Thymus (tissue), 11 donors: ENCODE results near the gene GRID1. TPM values are rescaled to one million over a fixed set of nuclear protein-coding genes. Genes with fewer than 3 reads are reported as not detected.

Experiments used
- DNase-seq, 9 donors: peaks; one replicate each; pipeline ENCODE4 v3.0.0-alpha.2; 2013; ENCODE audit warnings: low spot score in 9 of 9, low read depth in 6 of 9, missing footprints in 1 of 9
- H3K27ac ChIP-seq, 2 donors: one replicate each; pipeline ENCODE4 v1.5.1; 2013; ENCODE audit warnings: control low read depth in 1 of 2, low read depth in 1 of 2, low read length in 1 of 2, mild to moderate bottlenecking in 1 of 2, moderate library complexity in 1 of 2
- H3K27me3 ChIP-seq, 2 donors: one replicate each; pipeline ENCODE4 v1.5.1; 2013; ENCODE audit warnings: low read length in 1 of 2; ENCODE audit not compliant: control insufficient read depth in 2 of 2, insufficient read depth in 1 of 2
- H3K36me3 ChIP-seq, 2 donors: one replicate each; pipeline ENCODE4 v1.5.1; 2013; ENCODE audit warnings: low read length in 1 of 2, mild to moderate bottlenecking in 1 of 2, moderate library complexity in 1 of 2; ENCODE audit not compliant: control insufficient read depth in 2 of 2, insufficient read depth in 2 of 2
- H3K4me1 ChIP-seq, 2 donors: one replicate each; pipeline ENCODE4 v1.5.1; 2013; ENCODE audit warnings: low read length in 2 of 2; ENCODE audit not compliant: control insufficient read depth in 2 of 2, insufficient read depth in 2 of 2
- H3K4me3 ChIP-seq, 2 donors: one replicate each; pipeline ENCODE4 v1.5.1; 2013; ENCODE audit warnings: low read length in 2 of 2, control low read depth in 1 of 2, mild to moderate bottlenecking in 1 of 2
- H3K9me3 ChIP-seq, 2 donors: one replicate each; pipeline ENCODE4 v1.5.1; 2013; ENCODE audit warnings: low read length in 1 of 2, mild to moderate bottlenecking in 1 of 2; ENCODE audit not compliant: control insufficient read depth in 2 of 2, insufficient read depth in 1 of 2
- WGBS: extraction: QIAGEN DNeasy Blood & Tissue Kit; methylation state at CpG from one replicate; pipeline ENCODE4 v1.1.7; 2013; 5-methylcytosine and 5-hydroxymethylcytosine counted together
- polyA plus RNA-seq: library from polyadenylated mRNA; stranded (reverse); fragments of 200-250 nt; gene quantifications from one replicate; pipeline ENCODE4 v1.2.3, GENCODE V29; 2013
- total RNA-seq: library from RNA; stranded (reverse); fragments of 120-200 nt; gene quantifications from one replicate; pipeline ENCODE4 v1.2.4, GENCODE V29; 2013
- donor health status: healthy.

GRID1 gene
- total and polyA plus RNA-seq, 2 donors, result 0.33 to 0.46 TPM

DNA sequence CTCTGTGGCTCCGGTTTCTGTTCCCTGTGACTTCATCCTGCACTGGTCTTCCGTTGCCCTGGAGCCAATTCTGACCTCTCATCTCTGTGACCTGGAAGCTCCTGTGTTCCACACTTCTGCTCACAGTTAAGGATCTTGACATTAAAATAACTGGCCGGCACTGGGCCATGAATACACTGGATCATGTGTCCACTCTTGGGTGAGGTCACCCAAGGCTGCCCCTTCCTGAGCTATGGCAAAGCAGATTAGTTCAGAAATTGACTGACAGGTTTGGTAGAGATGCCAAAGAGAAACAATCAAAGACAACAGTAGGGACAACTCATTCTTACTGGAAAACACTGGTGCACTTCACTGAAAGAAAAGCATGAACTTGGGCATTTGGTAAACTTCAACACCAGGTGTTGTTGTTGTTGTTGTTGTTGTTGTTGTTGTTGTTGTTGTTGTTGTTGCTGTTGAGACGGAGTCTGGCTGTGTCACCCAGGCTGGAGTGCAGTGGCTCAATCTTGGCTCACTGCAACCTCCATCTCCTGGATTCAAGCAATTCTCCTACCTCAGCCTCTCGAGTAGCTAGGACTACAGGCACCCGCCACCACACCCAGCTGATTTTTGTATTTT is 36.7 kb upstream of the GRID1 start:
- Histone ChIP-seq H3K36me3 (no peaks in the 10 kb centered on the region), H3K4me3 (no peak overlapping the region), H3K4me1 (peaks cover 8 to 29% of the 10 kb centered on the region in 2 donors), H3K27ac (no peak overlapping the region), H3K9me3 (no peaks in the 10 kb centered on the region), H3K27me3 (peaks cover 0 to 31% of the 10 kb centered on the region in 2 donors)
- no peak for DNase-seq
- 93% methylated on average over 6 of the region's 6 CpGs for WGBS

DNA sequence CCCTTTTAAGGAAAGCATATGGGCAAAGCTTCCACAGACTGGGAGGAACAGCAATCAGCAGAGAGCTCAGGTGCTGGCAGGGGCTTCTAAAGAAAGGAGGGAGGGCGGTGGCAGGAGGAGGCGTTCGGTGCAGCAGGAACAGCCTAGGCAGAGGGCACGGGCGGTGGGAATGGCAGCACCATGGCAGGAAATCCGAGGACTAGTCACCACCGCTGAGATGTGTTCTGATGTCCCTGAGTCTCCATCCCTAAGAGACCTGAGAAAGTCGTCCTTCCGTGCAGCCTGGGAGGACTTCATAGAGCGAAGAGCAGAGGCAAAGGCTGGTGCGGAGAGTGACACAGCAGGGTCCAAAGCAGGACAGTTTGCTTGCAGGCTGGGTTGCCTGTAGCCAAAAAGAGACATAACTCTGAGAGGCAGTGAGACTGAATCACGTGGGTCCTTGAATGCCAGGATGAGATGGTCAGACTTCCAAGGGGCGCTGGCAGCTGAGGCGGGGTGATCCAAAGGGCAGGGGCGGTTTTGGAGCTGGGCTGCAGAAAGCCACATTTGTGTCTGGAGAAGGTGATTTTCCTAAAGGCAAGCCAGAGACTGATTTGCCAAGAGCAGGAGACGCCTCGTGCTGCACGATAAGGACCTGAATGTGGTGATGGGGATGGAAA is 35.8 kb upstream of the GRID1 start:
- WGBS, result 53% methylated on average over 18 of the region's 18 CpGs
- peak in 1 of 9 donors; percentile 49 for DNase-seq

DNA sequence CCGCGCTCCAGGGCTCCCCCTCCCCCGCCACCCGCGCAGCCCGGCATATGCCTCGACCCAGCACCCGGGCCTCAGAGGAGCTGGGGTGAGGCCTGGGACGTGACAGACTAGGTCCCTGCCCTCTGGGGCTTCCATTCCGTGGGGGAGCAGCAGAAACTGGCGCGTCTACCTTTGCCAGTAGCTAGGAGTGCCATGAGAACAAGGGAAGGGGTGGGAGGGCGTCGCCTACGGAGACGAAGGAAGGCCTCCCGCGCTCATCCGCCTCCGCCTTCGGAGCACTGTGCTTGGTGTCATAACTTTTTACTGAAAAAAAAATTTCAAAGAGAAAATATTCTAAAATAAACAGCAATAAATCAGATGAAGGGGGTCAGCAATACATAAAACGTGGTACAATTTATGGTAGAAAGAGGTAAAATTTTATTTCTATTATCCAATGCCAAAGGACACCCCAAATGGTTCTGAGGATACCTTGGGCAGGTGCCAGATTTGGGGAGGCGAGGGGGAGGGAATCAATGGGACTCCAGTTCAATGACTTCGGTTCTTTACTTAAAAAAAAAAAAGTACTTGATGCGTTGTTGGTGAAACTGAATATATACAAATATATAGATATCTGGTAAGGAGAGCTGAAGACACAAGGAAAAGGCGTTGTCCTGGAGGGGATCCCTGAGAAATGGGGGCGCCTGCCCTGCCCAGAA is 35.1 kb upstream of the GRID1 start:
- Histone ChIP-seq H3K27me3 (peaks cover 0 to 37% of the 10 kb centered on the region in 2 donors), H3K36me3 (no peaks in the 10 kb centered on the region), H3K9me3 (no peaks in the 10 kb centered on the region), H3K27ac (peak overlapping the region; percentile 66 to 89), H3K4me1 (peaks cover 8 to 29% of the 10 kb centered on the region in 2 donors), H3K4me3 (peak overlapping the region; percentile 70 to 85)
- WGBS, result 25% methylated on average over 27 of the region's 27 CpGs
- peak in 4 of 9 donors; percentile 44 to 69 (median 48) for DNase-seq

More for the DNA sequence above, 35.8 kb upstream of the GRID1 start:
- no peaks in the 10 kb centered on the region for H3K9me3 ChIP-seq
- peaks cover 0 to 32% of the 10 kb centered on the region in 2 donors for H3K27me3 ChIP-seq
- H3K27ac ChIP-seq, result peak overlapping the region in 1 of 2 donors; percentile 2
- H3K4me3 ChIP-seq, result peak overlapping the region; percentile 14 to 26
- H3K4me1 ChIP-seq, result peaks cover 8 to 29% of the 10 kb centered on the region in 2 donors
- H3K36me3 ChIP-seq, result no peaks in the 10 kb centered on the region

DNA sequence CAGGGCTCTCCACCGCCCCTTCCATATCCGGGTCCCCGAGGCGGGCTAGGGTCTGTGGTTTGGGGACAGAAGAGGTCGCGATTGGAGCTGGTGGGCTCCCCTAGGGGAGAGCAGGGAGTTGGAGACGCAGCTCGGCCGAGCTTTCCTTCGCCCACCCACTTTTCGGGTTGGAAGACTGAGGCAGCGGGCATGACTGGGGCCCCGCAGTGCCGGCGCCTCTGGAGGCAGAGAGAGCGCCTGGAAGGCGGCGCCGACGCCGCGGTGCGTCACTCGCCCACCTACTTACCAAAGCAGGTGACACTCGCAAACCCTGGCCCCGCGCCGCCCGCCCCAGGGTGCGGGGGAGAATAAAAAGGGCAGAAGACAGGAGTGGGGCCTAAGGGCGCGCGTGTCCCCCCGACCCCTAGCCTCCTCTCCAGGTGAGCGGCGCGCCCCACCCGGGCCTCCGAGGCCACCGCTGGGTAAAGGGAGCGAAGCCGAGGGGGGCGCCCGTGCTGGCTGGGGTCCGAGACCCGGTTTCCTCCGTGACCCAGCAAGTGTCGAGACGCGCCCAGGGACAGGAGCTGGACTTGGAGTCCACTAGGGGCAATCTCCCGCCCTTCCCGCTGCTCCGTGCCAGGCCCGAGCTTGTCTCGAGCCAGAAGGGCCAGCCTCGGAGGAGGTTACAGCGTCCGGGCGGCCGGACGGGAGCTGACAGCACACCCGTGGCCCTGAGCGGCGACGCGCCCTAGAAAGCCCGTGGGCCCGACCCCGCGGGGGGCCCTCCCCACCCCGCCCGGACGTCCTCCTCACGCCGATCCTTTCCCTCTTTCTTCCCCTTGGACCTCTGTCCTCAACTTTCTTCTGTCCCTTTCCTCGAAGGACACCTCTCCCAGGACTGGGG is 34.4 kb upstream of the GRID1 start:
- Histone ChIP-seq H3K9me3 (no peaks in the 10 kb centered on the region), H3K36me3 (no peaks in the 10 kb centered on the region), H3K4me1 (peaks cover 8 to 29% of the 10 kb centered on the region in 2 donors), H3K27me3 (peaks cover 0 to 37% of the 10 kb centered on the region in 2 donors), H3K27ac (peak overlapping the region; percentile 68 to 89), H3K4me3 (peak overlapping the region; percentile 70 to 85)
- peak in 5 of 9 donors; percentile 55 to 83 (median 73) for DNase-seq
- 2% methylated on average over 76 of the region's 76 CpGs for WGBS

DNA sequence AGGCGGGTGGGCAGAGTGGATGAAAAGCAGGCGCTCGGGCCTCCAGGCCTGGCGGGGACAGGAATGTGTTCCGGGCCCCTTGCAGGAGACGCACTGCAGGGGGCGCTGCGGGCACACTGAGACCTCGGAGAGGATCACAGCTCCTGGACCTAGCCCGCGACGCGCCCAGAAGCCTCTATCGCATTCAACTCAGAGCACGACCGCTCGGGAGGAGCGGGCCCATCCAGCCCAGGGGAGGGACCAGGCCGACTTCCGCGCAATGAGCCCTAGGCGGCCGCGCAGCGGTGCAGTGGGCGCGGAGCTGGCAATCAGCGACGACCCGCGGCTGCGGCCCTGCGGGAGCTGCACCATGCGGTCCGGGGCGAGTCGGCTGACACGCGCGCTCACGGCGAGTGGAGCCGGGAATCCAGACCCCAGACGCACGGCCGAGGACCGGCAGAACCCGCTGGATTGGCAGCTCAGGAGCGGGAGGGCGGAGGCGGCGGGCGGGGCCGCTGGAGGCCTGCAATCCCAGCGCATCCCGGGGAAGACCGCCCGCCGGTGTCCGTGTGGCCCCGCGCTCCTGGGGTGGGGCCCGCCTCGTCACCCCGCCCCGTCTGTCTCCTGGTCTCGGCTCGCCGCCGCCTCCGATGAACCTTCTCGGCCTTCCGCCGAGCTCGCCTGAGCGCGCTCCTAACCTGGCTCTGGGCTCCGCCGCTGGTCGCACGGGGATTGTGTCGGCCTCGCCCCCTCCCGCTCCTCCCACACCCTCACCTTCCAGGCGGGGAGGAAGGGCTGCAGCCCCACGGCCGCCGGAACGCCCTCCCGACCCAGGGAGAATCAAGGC is 33.5 kb upstream of the GRID1 start:
- DNase-seq, result peak; percentile 82 to 96 (median 90)
- under 1% methylated on average over 90 of the region's 90 CpGs for WGBS
- H3K27ac ChIP-seq, result peak overlapping the region; percentile 68 to 89

DNA sequence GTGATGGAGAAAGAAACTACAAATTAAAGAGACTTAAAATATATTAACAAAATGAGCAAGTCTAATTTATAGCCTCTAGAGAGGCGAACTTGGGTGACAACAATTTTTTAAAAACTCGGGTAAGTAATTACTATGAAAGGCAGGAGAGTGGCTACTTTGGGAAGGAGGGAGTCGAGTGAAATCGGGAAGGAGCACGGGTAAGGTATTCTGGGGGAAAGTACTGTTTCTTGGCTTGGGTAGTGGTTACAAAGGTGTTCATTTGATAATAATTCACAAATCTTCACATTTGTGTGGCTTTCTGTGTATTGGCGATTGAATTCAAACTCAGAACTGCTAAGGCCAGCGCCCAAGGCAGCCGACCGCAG is 32.9 kb upstream of the GRID1 start:
- WGBS, result 44% methylated on average over 9 of the region's 9 CpGs
- Histone ChIP-seq H3K27me3 (peaks cover 0 to 45% of the 10 kb centered on the region in 2 donors), H3K27ac (no peak overlapping the region)

More for the DNA sequence above, 33.5 kb upstream of the GRID1 start:
- H3K36me3 ChIP-seq, result no peaks in the 10 kb centered on the region
- no peaks in the 10 kb centered on the region for H3K9me3 ChIP-seq
- H3K4me1 ChIP-seq, result peaks cover 8 to 29% of the 10 kb centered on the region in 2 donors
- peaks cover 0 to 42% of the 10 kb centered on the region in 2 donors for H3K27me3 ChIP-seq
- peak overlapping the region; percentile 70 to 85 for H3K4me3 ChIP-seq

DNA sequence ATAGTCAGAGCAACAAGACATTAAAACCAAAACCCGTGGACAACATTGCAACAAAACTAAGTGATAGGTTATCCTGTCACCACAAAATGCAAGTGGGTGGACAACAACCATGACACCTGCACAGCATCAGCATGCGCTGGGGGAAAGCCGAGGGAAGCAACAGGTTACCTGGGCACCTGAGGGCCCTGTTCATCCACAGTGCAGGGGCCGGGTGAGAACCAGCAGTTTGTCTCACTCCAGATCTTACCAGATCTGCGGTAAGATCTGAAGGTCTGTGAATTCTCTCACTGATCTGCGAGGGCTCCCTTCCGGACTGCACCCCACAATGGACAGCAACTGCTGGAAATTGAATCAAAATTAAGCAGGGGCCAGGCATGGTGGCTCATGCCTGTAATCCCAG is 30.5 kb upstream of the GRID1 start:
- DNase-seq, result no peak
- no peaks in the 10 kb centered on the region for H3K36me3 ChIP-seq
- H3K27ac ChIP-seq, result no peak overlapping the region
- H3K9me3 ChIP-seq, result no peaks in the 10 kb centered on the region
- H3K27me3 ChIP-seq, result peaks cover 0 to 57% of the 10 kb centered on the region in 2 donors
- no peak overlapping the region for H3K4me3 ChIP-seq
- peaks cover 5 to 21% of the 10 kb centered on the region in 2 donors for H3K4me1 ChIP-seq
- WGBS, result 96% methylated on average over 7 of the region's 7 CpGs

More for the DNA sequence above, 32.9 kb upstream of the GRID1 start:
- DNase-seq, result no peak
- Histone ChIP-seq H3K36me3 (no peaks in the 10 kb centered on the region), H3K4me1 (peaks cover 8 to 29% of the 10 kb centered on the region in 2 donors), H3K4me3 (peak overlapping the region in 1 of 2 donors; percentile 85), H3K9me3 (no peaks in the 10 kb centered on the region)

DNA sequence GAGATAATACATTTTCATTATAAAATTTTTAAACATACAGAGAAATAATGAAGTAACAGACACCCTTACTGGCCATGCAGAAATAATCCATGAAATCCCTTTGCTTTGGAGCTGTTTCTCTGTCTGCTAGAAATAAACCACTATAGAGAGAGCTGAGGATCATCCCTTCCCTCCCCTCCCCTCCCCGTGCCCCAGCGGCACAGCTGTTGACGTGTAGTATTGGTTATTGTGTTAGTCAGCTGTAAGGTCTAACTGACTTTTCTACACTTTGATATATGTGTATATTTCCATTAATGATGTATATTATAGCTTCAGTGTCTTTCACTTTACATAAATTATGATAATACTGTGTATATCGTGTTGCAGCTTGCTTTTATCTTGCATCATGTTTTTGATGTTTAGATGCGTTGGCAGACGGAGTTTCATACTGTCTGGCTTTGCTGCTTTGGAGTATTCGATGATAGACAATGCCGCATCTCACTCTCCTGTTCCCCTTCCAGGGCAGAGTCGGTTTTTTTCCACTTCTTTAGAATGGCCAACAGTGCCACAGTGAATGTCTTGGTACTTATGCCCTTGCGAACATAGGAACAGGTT is 27.4 kb upstream of the GRID1 start:
- no peak for DNase-seq
- 77% methylated on average over 10 of the region's 10 CpGs for WGBS
- Histone ChIP-seq H3K4me3 (no peak overlapping the region), H3K27me3 (peaks cover 7 to 66% of the 10 kb centered on the region in 2 donors), H3K27ac (no peak overlapping the region), H3K36me3 (no peaks in the 10 kb centered on the region), H3K9me3 (no peaks in the 10 kb centered on the region), H3K4me1 (peaks cover 0 to 4% of the 10 kb centered on the region in 2 donors)
